ENCODE measurements around the gene P2RX4. TPM values are rescaled to one million over a fixed set of nuclear protein-coding genes. Genes with fewer than 3 reads are reported as not detected.

P2RX4 gene
- total and polyA plus RNA-seq, 9 of the 15 experiments (the other 6 are each of a cell fraction or from before 2014, with no cell fraction given): 6.6 to 21.5 (median 11.7) TPM

DNA sequence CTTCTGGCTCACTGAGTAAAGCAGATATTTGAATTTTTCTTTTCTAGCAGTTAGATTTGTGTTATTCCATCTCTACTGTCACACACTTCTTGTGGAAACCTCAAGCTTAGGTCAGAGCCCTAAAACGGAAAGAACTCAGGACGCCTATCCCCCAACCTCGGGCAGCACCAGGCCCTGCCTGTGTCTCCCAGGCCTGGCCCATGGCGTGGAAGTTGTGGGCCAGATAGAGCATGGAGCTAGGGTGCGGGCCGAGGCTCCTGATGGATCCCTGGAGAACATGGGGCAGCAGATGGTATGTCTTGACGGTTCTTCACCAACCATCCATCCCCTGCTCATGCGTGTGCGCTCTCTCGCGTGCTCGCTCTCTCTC, 20.6 kb downstream of the P2RX4 start (continued):
- TF ChIP-seq REST (IDR thresholded peaks at IDR 0.05; ENCODE audit: borderline replicate concordance) (no peak), REST (CRISPR knock-in tag; IDR thresholded peaks at IDR 0.05; ENCODE audit: low read depth) (0 out of 2 replicates have a peak, but pooled peaks have one; percentile 18), JUNB (CRISPR knock-in tag; conservative IDR thresholded peaks at IDR 0.05) (no peak), ETV1 (tag; conservative IDR thresholded peaks at IDR 0.05; ENCODE audit: low read depth) (0 out of 2 replicates have a peak, but pooled peaks have one; percentile 10)
- TF ChIP-seq, protein P1, sequence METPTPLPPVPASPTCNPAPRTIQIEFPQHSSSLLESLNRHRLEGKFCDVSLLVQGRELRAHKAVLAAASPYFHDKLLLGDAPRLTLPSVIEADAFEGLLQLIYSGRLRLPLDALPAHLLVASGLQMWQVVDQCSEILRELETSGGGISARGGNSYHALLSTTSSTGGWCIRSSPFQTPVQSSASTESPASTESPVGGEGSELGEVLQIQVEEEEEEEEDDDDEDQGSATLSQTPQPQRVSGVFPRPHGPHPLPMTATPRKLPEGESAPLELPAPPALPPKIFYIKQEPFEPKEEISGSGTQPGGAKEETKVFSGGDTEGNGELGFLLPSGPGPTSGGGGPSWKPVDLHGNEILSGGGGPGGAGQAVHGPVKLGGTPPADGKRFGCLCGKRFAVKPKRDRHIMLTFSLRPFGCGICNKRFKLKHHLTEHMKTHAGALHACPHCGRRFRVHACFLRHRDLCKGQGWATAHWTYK (CRISPR knock-in tag; IDR thresholded peaks at IDR 0.05): no peak
